Activated CD8-positive, alpha-beta T cell treated with anti-CD3 and anti-CD28 coated beads for 36 hours (primary cell): ENCODE measurements around the gene SLC1A7. TPM values are rescaled to one million over a fixed set of nuclear protein-coding genes. Genes with fewer than 3 reads are reported as not detected.

Experiments
- ATAC-seq: fragments of 200-7000 bp; cut with Tn5 transposase; one replicate; pipeline ENCODE4 v1.10.0; 2021; ENCODE audit warnings: mild to moderate bottlenecking, moderate library complexity
- CTCF ChIA-PET: fragments of 350-600 bp; sonication (Branson Sonifier 250); formaldehyde crosslinking; loops from one replicate; lab custom pipeline; 2021; ENCODE audit warnings: antibody characterized with exemption; lab: Charles Lee
- POLR2A ChIA-PET: fragments of 350-600 bp; sonication (Branson Sonifier 250); formaldehyde crosslinking; loops from one replicate; lab custom pipeline; 2021; ENCODE audit warnings: antibody characterized with exemption; lab: Charles Lee
- DNase-seq: peaks from one replicate; pipeline ENCODE4 v3.0.0-alpha.2; 2020
- H3K27ac Mint-ChIP-seq: one replicate; pipeline ENCODE4 v1.8.0; 2021; ENCODE audit warnings: mild to moderate bottlenecking, mixed read lengths
- H3K27me3 Mint-ChIP-seq: one replicate; pipeline ENCODE4 v1.8.0; 2021; ENCODE audit warnings: mixed read lengths
- H3K36me3 Mint-ChIP-seq: one replicate; pipeline ENCODE4 v1.8.0; 2021; ENCODE audit warnings: low read depth, mixed read lengths
- H3K4me1 Mint-ChIP-seq: one replicate; pipeline ENCODE4 v1.8.0; 2021; ENCODE audit warnings: low read depth, mixed read lengths
- H3K4me3 Mint-ChIP-seq: one replicate; pipeline ENCODE4 v1.8.0; 2021; ENCODE audit warnings: mild to moderate bottlenecking, moderate library complexity, mixed read lengths
- H3K9me3 Mint-ChIP-seq: one replicate; pipeline ENCODE4 v1.8.0; 2021; ENCODE audit warnings: mixed read lengths
- intact Hi-C: fragments of 100-400 bp; cut with micrococcal nuclease; formaldehyde crosslinking; loops from one replicate; pipeline ENCODE4 v1.10.0; 2022
- total RNA-seq, 2 experiments: library from RNA; stranded (reverse); gene quantifications; one replicate each; pipeline ENCODE4 v1.2.3, GENCODE V29; 2021
- TF ChIP-seq, protein P1 (sequence below): fragments of 200-600 bp; IDR thresholded peaks from one replicate; pipeline ENCODE4 v1.8.0; 2022; ENCODE audit warnings: antibody characterized with exemption, mild to moderate bottlenecking

The SLC1A7 gene
- total RNA-seq, 2 experiments from 2014 or later, result not detected

DNA sequence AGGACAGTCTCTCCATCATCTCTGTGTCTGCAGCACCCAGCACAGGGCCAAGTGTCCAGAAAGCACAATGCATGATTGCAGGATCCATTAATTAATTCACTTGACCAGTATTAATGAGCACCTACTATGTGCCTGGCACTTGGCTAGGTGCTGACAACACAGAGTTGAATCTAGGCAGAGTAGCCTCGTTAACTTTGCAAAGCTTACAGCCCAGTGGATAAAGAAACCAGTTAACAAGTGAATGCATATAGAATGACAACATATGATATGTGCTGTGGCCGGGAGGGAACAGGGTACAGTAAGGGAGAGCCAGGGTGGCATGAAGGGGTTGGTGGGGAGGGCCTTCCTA is 10.9 kb downstream of the SLC1A7 start:
- no peak overlapping the region for H3K4me3 Mint-ChIP-seq
- no peaks in the 10 kb centered on the region for H3K9me3 Mint-ChIP-seq
- H3K27me3 Mint-ChIP-seq, result no peaks in the 10 kb centered on the region
- H3K27ac Mint-ChIP-seq, result no peak overlapping the region
- intact Hi-C loops, result no loop called here
- H3K36me3 Mint-ChIP-seq, result no peaks in the 10 kb centered on the region
- CTCF ChIA-PET, result no interaction called here
- ATAC-seq (no peak), DNase-seq (no peak)
- POLR2A ChIA-PET, result no interaction called here
- TF ChIP-seq, protein P1, sequence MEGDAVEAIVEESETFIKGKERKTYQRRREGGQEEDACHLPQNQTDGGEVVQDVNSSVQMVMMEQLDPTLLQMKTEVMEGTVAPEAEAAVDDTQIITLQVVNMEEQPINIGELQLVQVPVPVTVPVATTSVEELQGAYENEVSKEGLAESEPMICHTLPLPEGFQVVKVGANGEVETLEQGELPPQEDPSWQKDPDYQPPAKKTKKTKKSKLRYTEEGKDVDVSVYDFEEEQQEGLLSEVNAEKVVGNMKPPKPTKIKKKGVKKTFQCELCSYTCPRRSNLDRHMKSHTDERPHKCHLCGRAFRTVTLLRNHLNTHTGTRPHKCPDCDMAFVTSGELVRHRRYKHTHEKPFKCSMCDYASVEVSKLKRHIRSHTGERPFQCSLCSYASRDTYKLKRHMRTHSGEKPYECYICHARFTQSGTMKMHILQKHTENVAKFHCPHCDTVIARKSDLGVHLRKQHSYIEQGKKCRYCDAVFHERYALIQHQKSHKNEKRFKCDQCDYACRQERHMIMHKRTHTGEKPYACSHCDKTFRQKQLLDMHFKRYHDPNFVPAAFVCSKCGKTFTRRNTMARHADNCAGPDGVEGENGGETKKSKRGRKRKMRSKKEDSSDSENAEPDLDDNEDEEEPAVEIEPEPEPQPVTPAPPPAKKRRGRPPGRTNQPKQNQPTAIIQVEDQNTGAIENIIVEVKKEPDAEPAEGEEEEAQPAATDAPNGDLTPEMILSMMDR, result no peak
- no peaks in the 10 kb centered on the region for H3K4me1 Mint-ChIP-seq

DNA sequence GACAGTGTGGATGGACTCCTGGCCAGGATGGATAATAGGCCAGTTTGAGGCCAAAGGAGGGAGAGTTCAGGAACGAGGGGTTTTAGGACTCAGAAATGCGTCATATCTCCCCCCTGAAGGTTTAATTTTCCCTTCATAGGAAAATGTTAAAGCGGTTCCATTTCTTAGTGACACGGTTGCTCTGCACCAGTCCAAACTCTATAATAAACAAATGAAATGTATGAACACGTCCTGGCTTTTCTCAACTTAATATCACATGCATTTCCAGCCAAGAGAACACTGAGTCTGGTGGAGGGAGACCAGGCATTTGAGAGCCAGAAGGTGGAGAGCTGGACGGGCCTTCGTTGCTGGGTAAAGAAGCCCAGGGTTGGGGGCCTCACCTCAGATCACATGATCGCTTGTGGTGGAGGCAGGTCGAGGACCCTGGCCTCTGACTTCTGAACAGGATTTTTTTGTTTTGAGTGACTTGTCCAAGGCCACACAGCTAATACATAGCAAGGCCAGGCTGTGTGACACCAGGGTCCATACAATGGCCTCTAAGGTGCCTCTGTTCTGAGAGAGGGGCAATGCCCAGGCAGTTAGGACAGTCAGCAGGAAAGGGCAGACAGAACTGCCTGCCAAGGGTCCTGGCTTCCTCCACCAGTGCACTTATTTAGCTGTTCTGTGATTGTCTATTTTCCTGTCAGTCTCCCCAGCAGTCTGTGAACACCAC is 11.4 kb downstream of the SLC1A7 start:
- ATAC-seq (no peak), DNase-seq (no peak)
- Mint-ChIP-seq H3K4me1 (no peaks in the 10 kb centered on the region), H3K36me3 (no peaks in the 10 kb centered on the region), H3K27ac (no peak overlapping the region), H3K27me3 (no peaks in the 10 kb centered on the region), H3K9me3 (no peaks in the 10 kb centered on the region), H3K4me3 (no peak overlapping the region)
- ChIA-PET POLR2A (no interaction called here), CTCF (no interaction called here)
- intact Hi-C loops, result no loop called here
- TF ChIP-seq, protein P1, result no peak

DNA sequence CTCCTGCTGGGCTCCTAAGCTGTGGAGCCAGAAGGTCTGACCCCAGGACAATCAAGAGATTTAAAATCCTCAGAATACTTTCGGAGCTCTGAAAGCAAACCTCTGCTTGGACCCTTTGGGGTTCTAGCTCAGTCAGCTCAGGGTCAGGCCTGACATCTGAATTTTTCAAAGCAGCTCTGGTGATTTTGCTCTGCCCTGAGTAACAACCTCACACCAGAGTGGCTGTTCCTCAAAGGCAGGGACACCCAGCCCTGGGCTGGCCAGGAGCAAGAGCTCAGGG is 11.9 kb downstream of the SLC1A7 start:
- Mint-ChIP-seq H3K9me3 (no peaks in the 10 kb centered on the region), H3K27me3 (no peaks in the 10 kb centered on the region), H3K36me3 (no peaks in the 10 kb centered on the region), H3K27ac (no peak overlapping the region), H3K4me1 (no peaks in the 10 kb centered on the region), H3K4me3 (no peak overlapping the region)
- POLR2A ChIA-PET, result no interaction called here
- no peak for DNase-seq
- CTCF ChIA-PET, result no interaction called here
- no peak for ATAC-seq
- TF ChIP-seq, protein P1, result no peak
- intact Hi-C loops, result no loop called here

DNA sequence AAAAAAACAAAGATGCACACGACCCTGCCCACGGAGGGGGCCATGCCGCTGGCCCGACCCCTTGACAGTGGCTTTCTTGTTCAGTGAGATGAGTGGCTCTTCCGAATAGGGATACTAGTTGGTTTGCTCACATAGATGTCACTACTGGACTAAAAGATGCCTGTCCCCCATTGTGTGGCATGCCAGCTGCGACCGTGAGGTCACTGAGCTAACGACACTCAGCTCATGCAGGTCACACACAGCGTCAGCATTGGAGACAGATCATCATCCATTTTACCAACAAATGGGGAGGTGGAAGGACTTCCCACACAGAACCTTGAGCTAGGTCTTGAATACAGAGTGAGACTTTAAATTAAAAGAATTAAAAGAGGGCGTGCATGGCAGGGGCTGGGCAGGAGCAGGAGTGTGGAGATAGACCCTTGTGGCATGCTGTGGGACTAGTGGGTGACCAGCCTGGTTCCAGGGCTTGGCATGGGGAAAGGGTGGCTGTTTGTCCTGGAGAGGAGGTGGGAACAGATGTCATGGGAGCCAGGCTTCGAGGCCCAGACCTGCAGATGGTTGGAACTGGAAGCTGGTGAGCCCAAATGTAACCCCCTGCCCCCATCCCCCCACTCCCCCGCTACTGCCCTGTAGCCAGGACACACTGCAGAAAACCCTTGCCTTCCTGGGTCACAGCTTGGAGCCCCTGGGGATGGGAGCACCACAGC is 12.4 kb downstream of the SLC1A7 start:
- Mint-ChIP-seq H3K9me3 (no peaks in the 10 kb centered on the region), H3K27ac (no peak overlapping the region), H3K36me3 (no peaks in the 10 kb centered on the region), H3K4me1 (no peaks in the 10 kb centered on the region), H3K4me3 (no peak overlapping the region), H3K27me3 (no peaks in the 10 kb centered on the region)
- intact Hi-C loops, result no loop called here
- ATAC-seq (no peak), DNase-seq (no peak)
- CTCF ChIA-PET, result no interaction called here
- POLR2A ChIA-PET, result no interaction called here
- TF ChIP-seq, protein P1, result no peak

DNA sequence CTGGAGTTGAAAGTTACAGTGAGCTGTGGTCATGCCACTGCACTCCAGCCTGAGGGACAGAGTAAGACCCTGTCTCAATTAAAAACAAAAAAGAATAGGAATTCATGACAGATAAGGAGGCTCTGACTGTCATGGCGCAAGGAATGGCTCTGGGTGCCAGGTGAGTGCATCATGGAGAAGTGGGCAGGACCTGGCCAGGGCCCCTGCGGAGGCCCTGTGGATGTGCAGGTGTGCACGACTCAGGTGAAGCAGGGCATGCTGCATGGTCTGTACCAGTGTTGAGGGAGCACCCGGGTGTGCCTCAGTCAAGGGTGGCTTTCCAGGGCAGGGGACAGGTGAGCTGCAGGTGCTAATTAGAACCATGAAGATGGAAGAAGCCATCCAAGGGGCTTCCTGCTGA is 14.0 kb downstream of the SLC1A7 start:
- Mint-ChIP-seq H3K4me3 (no peak overlapping the region), H3K4me1 (no peaks in the 10 kb centered on the region), H3K27me3 (no peaks in the 10 kb centered on the region), H3K27ac (no peak overlapping the region), H3K9me3 (no peaks in the 10 kb centered on the region), H3K36me3 (no peaks in the 10 kb centered on the region)
- no peak for ATAC-seq
- ChIA-PET CTCF (no interaction called here), POLR2A (no interaction called here)
- DNase-seq, result no peak
- intact Hi-C loops, result no loop called here
- TF ChIP-seq, protein P1, result no peak
